ENCODE data around the gene HOXC5. TPM values are rescaled to one million over a fixed set of nuclear protein-coding genes. Genes with fewer than 3 reads are reported as not detected.

HOXC5 gene
- total RNA-seq, 1 donor from 2014 or later, result 2.7 TPM

DNA sequence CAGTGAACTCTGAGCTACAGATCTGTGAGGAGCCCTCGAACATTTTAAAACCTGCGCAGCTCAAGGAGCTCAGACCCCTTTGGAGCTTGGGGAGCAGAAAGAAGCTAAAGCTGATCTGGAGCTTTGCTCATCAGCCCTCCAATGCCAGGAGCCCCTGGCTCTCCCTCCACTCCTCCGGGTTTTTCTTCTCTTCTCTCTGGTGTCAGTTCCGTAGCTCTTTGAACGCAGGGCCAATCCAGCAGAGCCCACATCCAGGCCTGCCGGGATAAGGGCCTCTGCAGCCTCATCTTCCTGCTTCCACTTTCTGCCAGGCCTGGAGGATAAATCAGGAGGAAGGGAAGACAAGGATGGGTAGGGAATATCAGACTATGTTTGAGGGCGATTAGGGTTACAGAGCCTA lies 26.8 kb downstream of the HOXC5 start:
- Mint-ChIP-seq H3K27me3 (peaks cover 29% of the 10 kb centered on the region), H3K27ac (no peak overlapping the region), H3K4me1 (ENCODE audit: low read depth) (peaks cover 46% of the 10 kb centered on the region), H3K4me3 (ENCODE audit: low read depth) (peak overlapping the region; percentile 39), H3K9me3 (ENCODE audit: low read depth) (no peaks in the 10 kb centered on the region), H3K36me3 (ENCODE audit: insufficient read depth) (peaks cover 3% of the 10 kb centered on the region)
- DNase-seq (ENCODE audit: low spot score, unreplicated experiment), result no peak
- TF ChIP-seq, protein P1, sequence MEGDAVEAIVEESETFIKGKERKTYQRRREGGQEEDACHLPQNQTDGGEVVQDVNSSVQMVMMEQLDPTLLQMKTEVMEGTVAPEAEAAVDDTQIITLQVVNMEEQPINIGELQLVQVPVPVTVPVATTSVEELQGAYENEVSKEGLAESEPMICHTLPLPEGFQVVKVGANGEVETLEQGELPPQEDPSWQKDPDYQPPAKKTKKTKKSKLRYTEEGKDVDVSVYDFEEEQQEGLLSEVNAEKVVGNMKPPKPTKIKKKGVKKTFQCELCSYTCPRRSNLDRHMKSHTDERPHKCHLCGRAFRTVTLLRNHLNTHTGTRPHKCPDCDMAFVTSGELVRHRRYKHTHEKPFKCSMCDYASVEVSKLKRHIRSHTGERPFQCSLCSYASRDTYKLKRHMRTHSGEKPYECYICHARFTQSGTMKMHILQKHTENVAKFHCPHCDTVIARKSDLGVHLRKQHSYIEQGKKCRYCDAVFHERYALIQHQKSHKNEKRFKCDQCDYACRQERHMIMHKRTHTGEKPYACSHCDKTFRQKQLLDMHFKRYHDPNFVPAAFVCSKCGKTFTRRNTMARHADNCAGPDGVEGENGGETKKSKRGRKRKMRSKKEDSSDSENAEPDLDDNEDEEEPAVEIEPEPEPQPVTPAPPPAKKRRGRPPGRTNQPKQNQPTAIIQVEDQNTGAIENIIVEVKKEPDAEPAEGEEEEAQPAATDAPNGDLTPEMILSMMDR (IDR thresholded peaks at IDR 0.05; ENCODE audit: unreplicated experiment), result no peak

DNA sequence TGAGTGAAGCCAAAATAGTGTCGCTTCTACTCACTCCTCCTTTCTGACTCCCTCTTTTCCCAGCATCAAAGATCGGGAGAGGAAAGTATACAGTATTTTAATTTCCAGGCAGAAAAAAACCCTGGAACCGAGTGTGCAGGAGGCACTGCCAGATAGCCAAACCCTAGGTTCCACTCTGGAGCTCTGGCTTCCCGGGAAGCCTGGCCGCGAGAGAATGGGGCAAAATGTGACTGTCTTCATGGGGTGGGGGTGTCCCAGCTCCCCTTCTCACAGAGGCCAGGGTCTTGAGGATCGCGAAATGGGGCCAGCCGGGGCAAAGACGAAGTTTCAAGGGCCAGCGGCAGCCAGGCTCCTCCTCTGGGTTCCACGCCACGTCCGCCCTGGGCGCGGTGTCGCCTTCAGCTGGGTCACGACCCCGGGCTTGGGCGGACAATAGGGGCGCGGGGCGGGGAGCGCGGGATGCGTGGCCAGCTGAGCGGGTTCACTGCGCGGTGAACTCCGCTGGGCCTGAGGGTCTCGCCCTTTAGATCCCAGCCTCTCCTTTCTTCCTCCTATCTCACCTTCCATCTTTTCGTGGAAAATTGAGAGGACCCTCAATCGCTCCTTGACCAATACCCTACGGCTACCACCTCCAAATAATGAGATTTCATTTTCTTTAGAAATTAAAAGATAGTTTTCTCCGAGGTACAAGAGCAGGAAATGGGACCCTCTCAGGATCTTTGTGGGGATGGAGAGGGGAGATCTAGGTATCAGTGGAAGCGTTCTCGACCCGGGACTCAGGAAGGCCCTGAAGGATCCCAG lies 27.5 kb downstream of the HOXC5 start:
- TF ChIP-seq, protein P1 (IDR thresholded peaks at IDR 0.05; ENCODE audit: unreplicated experiment), result no peak
- Mint-ChIP-seq H3K27ac (no peak overlapping the region), H3K4me3 (ENCODE audit: low read depth) (no peak overlapping the region), H3K4me1 (ENCODE audit: low read depth) (peaks cover 42% of the 10 kb centered on the region), H3K36me3 (ENCODE audit: insufficient read depth) (peaks cover 3% of the 10 kb centered on the region), H3K27me3 (peaks cover 29% of the 10 kb centered on the region), H3K9me3 (ENCODE audit: low read depth) (no peaks in the 10 kb centered on the region)
- DNase-seq (ENCODE audit: low spot score, unreplicated experiment), result no peak

DNA sequence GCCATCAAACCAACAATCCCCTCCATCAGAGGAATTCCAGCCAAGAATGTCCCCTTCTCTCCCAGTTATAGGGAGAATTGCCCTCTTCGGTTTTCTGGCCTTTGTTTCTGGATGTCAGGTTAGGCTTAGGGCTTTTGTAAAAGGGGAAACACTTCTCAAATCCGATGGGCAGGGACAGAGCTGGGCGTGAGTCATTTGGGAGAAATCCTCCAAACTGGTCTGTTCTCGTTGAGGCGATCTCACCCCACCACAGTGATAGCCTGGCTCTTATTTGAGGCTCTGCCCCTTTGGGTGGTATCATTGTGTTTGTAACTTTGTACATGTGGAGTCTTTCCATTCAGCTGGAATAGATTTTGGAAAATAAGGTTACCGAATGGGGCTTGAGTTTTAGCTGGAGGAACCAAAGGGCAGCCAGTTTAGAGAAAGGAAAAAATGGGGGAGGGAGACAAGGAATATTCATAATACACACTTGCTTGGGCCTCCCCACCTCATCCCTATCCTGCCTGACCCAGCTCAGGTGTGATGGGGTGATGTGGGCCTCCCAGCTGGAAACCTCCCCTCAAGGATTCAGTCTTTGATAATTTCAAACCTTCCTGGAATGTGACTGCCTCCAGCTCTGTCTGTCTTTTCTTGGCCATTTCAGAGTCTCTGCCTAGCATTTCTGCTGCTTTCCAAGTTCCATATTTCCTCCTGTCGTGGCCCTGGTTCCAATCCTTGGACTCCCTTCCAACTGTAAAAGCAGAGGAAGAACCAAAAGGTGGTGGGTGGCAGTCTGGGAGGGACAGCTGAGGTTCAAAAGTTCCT lies 28.3 kb downstream of the HOXC5 start:
- H3K27ac Mint-ChIP-seq, result no peak overlapping the region
- peaks cover 36% of the 10 kb centered on the region for H3K4me1 Mint-ChIP-seq (ENCODE audit: low read depth)
- no peak overlapping the region for H3K4me3 Mint-ChIP-seq (ENCODE audit: low read depth)
- TF ChIP-seq, protein P1 (IDR thresholded peaks at IDR 0.05; ENCODE audit: unreplicated experiment), result no peak
- peaks cover 3% of the 10 kb centered on the region for H3K36me3 Mint-ChIP-seq (ENCODE audit: insufficient read depth)
- DNase-seq (ENCODE audit: low spot score, unreplicated experiment), result no peak
- peaks cover 33% of the 10 kb centered on the region for H3K27me3 Mint-ChIP-seq
- no peaks in the 10 kb centered on the region for H3K9me3 Mint-ChIP-seq (ENCODE audit: low read depth)

DNA sequence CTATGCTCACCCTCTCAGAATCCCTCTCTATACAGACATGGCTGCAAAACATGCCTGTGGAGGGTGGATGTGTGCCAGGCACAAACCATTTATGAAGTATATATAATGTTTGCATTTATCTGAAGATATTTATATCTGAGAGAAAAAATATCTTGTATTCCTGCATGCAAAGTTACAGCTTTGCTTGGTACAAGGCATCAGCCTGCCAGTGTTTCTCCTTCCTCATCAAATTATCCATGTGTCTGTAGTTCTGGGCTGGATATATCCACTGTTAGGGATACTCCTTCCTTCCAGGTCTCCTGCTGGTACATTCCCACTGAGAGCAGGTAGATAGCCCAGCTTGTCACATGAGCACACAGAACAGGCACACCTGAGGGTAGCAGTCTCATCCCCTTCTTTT lies 32.8 kb downstream of the HOXC5 start:
- no peaks in the 10 kb centered on the region for H3K9me3 Mint-ChIP-seq (ENCODE audit: low read depth)
- no peak overlapping the region for H3K4me3 Mint-ChIP-seq (ENCODE audit: low read depth)

DNA sequence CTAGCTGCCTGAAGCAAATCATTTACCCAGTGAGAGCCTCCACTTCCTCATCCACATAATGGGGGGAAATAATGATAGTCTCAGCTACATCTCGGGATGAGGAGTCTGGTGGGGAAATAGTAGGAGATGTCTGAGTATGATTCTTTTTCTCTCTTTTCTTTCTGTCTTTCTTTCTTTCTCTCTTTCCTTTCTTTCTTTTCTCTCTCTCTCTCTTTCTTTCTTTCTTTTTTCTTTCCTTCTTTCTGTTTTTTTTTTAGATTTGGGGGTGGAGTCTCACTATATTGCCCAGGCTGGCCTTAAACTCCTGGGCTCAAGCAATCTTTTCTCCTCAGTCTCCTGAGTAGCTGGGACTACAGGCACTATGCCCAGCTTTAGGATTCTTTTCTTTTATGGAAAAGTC lies 33.6 kb downstream of the HOXC5 start:
- H3K36me3 Mint-ChIP-seq (ENCODE audit: insufficient read depth), result peaks cover 3% of the 10 kb centered on the region
- no peak overlapping the region for H3K27ac Mint-ChIP-seq
- no peaks in the 10 kb centered on the region for H3K9me3 Mint-ChIP-seq (ENCODE audit: low read depth)
- TF ChIP-seq, protein P1 (IDR thresholded peaks at IDR 0.05; ENCODE audit: unreplicated experiment), result no peak
- H3K27me3 Mint-ChIP-seq, result peaks cover 23% of the 10 kb centered on the region
- no peak for DNase-seq (ENCODE audit: low spot score, unreplicated experiment)
- H3K4me3 Mint-ChIP-seq (ENCODE audit: low read depth), result no peak overlapping the region
- peaks cover 6% of the 10 kb centered on the region for H3K4me1 Mint-ChIP-seq (ENCODE audit: low read depth)

More for the DNA sequence above, 32.8 kb downstream of the HOXC5 start:
- Mint-ChIP-seq H3K4me1 (ENCODE audit: low read depth) (peaks cover 7% of the 10 kb centered on the region), H3K27ac (no peak overlapping the region), H3K27me3 (peaks cover 23% of the 10 kb centered on the region), H3K36me3 (ENCODE audit: insufficient read depth) (peaks cover 3% of the 10 kb centered on the region)
- no peak for DNase-seq (ENCODE audit: low spot score, unreplicated experiment)
- TF ChIP-seq, protein P1 (IDR thresholded peaks at IDR 0.05; ENCODE audit: unreplicated experiment), result no peak
